SKM-1 (cell line): ENCODE results near the gene GSE1.

ENCODE experiments used
- DNase-seq: peaks from one replicate; lab custom pipeline; 2025; ENCODE audit not compliant: unreplicated experiment; lab: John Stamatoyannopoulos, UW

Gene GSE1

DNA sequence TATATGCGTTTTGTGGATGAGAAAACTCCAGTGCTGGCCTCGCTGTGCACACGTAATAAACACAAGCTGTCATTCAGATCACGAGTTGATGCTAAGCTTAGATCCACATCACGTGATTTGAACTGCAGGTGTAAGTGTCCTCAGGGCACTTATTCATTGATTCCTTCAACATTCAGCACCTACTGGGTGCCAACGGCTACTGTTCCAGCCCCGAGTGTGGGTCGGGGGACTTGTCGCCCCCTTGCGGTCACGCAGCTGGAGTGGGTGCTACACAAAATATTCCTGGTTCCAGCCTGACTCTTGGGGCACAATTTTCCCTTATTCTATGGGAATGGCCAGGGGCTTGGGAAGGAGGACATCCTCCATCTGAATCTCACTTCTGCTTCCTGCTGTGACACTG is 105.6 kb downstream of the GSE1 start:
- no peak for DNase-seq

- DNase-seq = no peak
Measured at GRCh38 chr16:85719605-85720301, 106.6 kb downstream of the GSE1 start.

DNA sequence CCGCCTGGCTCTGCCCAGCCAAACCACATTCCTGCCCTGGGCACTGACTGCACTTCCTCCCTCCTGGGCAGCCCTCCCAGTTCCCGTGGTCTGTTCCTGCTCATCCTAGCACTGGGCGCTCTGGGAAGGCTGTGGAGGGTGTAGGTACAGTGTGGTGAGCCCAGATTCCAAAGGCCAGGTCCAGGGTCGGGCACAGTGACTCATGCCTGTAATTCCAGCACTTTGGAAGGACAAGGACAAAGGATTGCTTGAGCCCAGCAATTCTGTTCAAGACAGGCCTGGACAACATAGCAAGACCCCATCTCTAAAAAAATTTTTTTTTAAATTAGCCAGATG is 107.1 kb downstream of the GSE1 start:
- DNase-seq = no peak

DNA sequence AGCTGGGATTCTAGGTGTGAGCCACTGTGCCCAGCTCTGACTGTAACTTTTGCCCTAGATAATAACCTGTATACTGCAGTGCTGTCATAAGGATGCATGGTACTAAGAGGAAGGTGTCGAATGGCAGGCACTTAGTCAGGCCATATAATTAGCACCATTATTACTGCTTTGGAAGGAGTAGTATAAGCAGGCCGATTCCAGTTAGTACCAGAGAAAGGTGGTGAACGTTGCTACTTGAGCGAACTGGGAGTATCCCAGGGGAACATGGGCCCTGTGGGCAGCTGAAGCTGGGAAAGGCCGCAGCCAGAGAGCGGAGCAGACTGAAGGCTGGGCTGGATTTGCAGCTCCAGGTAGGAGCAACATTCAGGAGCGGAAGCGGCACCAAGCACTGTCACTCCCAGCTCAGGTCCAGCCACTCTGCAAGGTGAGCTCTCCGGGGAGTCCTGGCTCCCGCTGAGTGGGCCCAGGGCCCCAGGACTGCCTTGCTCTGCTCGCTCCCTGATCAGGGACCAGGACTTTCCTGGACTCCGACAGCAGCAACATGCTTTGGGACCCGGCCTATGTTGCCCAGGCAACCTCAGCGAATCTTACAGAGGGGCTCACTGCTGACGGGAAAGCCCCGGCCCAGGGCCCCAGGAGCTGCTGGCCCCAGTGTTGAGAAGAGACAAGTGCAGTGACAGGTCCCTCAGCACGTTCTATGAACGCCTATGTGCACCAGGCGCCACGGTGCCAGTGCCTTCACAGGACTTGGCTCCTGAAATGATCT is 109.2 kb downstream of the GSE1 start:
- DNase-seq = no peak

GRCh38 chr16:85724126-85724879 is 111.2 kb downstream of the GSE1 start:
- DNase-seq = no peak

DNA sequence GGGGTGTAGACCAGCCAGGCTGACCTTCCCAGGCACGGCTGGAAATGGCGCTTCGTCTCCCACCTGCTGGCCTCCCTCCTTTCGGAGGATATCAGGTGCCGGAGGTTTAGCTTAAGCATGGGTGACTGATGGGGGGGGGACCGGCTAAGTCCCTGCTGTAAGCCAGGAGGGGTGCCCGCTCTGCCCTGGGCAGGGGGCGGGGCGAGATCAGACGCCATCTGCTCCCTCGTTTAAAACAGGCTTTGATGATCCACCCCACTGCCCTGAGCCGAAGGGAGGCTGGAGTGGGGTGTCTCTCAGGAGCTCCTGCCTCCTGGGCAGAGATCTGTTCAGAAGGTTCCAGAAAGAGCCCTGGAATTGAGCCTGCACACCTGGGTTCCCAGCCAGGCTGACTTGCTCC is 111.8 kb downstream of the GSE1 start:
- no peak for DNase-seq
